H1 (cell line): ENCODE results near the gene ASAP2. TPM values are rescaled to one million over a fixed set of nuclear protein-coding genes. Genes with fewer than 3 reads are reported as not detected.

Source experiments
- CTCF ChIA-PET: fragments of 300-600 bp; sonication (Branson Sonifier 250); formaldehyde crosslinking; loops from one replicate; lab custom pipeline; 2021; ENCODE audit not compliant: partially characterized antibody; lab: Charles Lee
- POLR2A ChIA-PET: fragments of 300-600 bp; sonication (Branson Sonifier 250); formaldehyde crosslinking; loops from one replicate; lab custom pipeline; 2021; ENCODE audit warnings: inconsistent platforms; ENCODE audit not compliant: partially characterized antibody; lab: Charles Lee
- DNase-seq, 2 experiments: peaks; one replicate each; pipeline versions ENCODE4 v3.0.0 to v3.0.0-alpha.2; 2010 to 2022; ENCODE audit warnings: low spot score in 2 of 2, low read depth in 1 of 2, mixed read lengths in 1 of 2
- FAIRE-seq: peaks from 2 replicates; lab custom pipeline; 2011; peaks lifted over from hg19 to GRCh38; lab: Jason Lieb, UNC
- H2AFZ ChIP-seq: 2 replicates; pipeline ENCODE4 v1.8.1; 2012; ENCODE audit warnings: low read length, inconsistent platforms
- H2AK5ac ChIP-seq: 2 replicates; pipeline ENCODE4 v1.6.1; 2013; ENCODE audit warnings: low read depth, low read length
- H2BK120ac ChIP-seq: replicated peaks from 2 replicates; pipeline ENCODE3; 2013; ENCODE audit warnings: low read depth, low read length, inconsistent platforms
- H2BK12ac ChIP-seq: 2 replicates; pipeline ENCODE4 v1.6.1; 2013; ENCODE audit warnings: low read depth, low read length
- H2BK15ac ChIP-seq: 2 replicates; pipeline ENCODE4 v1.6.1; 2013; ENCODE audit warnings: low read length
- H2BK20ac ChIP-seq: 2 replicates; pipeline ENCODE4 v1.6.1; 2013; ENCODE audit warnings: low read length
- H2BK5ac ChIP-seq: 2 replicates; pipeline ENCODE4 v1.6.1; 2013; ENCODE audit warnings: low read depth, low read length
- H3K14ac ChIP-seq: 2 replicates; pipeline ENCODE4 v1.6.1; 2013; ENCODE audit warnings: inconsistent platforms; ENCODE audit not compliant: insufficient read length
- H3K18ac ChIP-seq: 2 replicates; pipeline ENCODE4 v1.6.1; 2013; ENCODE audit warnings: low read length; ENCODE audit errors: extremely low read depth
- H3K23ac ChIP-seq: 2 replicates; pipeline ENCODE4 v1.6.1; 2013; ENCODE audit warnings: inconsistent platforms; ENCODE audit not compliant: insufficient read length
- H3K23me2 ChIP-seq: 2 replicates; pipeline ENCODE4 v1.6.1; 2013; ENCODE audit warnings: low read depth, low read length
- H3K27ac ChIP-seq: 2 replicates; pipeline ENCODE4 v1.6.1; 2011; ENCODE audit warnings: low read depth, low read length, inconsistent platforms
- H3K27me3 ChIP-seq, 4 experiments: replicated peaks in 1 of 4; 1 replicate in 1 of 4; 2 replicates in 3 of 4; pipeline versions ENCODE4 v1.6.1 to v1.8.1; 2011 to 2013; ENCODE audit warnings: low read length in 3 of 4, mild to moderate bottlenecking in 3 of 4, inconsistent platforms in 2 of 4, mixed read lengths in 2 of 4, moderate library complexity in 1 of 4; ENCODE audit not compliant: control insufficient read depth in 3 of 4, insufficient read depth in 3 of 4; ENCODE audit errors: extremely low read depth in 1 of 4
- H3K36me3 ChIP-seq, 4 experiments: 2 replicates each; pipeline versions ENCODE4 v1.6.1 to v1.8.1; 2011 to 2013; ENCODE audit warnings: mild to moderate bottlenecking in 4 of 4, low read length in 3 of 4, moderate library complexity in 2 of 4, control low read depth in 1 of 4, inconsistent platforms in 1 of 4; ENCODE audit not compliant: insufficient read depth in 4 of 4, control insufficient read depth in 2 of 4
- H3K4ac ChIP-seq: replicated peaks from 2 replicates; pipeline ENCODE3; 2013; ENCODE audit warnings: low read length, low read depth, mixed read lengths, inconsistent platforms; ENCODE audit not compliant: insufficient read length
- H3K4me1 ChIP-seq, 4 experiments: replicated peaks in 1 of 4; 1 replicate in 1 of 4; 2 replicates in 3 of 4; pipeline versions ENCODE4 v1.6.1 to v1.8.1; 2011 to 2013; ENCODE audit warnings: low read length in 3 of 4, inconsistent platforms in 2 of 4, mixed read lengths in 1 of 4; ENCODE audit not compliant: insufficient read depth in 4 of 4, control insufficient read depth in 3 of 4
- H3K4me2 ChIP-seq, 2 experiments: 2 replicates each; pipeline versions ENCODE4 v1.6.1 to v1.8.1; 2011 to 2013; ENCODE audit warnings: low read depth in 2 of 2, low read length in 2 of 2, control low read depth in 1 of 2, inconsistent platforms in 1 of 2, mild to moderate bottlenecking in 1 of 2; ENCODE audit not compliant: insufficient read depth in 1 of 2
- H3K4me3 ChIP-seq, 4 experiments: fragments of 200-600, 300-600 bp in 1 of 4; sonication (generic), shearing (Covaris generic), sonication (Bioruptor Twin) in 1 of 4; 2 replicates each; pipeline versions ENCODE4 v1.5.1 to v1.8.1; 2011 to 2016; ENCODE audit warnings: low read length in 4 of 4, low read depth in 3 of 4, control low read depth in 2 of 4, inconsistent platforms in 2 of 4, mild to moderate bottlenecking in 2 of 4, mixed read lengths in 1 of 4, moderate library complexity in 1 of 4; ENCODE audit not compliant: insufficient read depth in 2 of 4; ENCODE audit errors: extremely low read depth in 1 of 4
- H3K56ac ChIP-seq: replicated peaks from 2 replicates; pipeline ENCODE3; 2013; ENCODE audit warnings: low read depth, mild to moderate bottlenecking, mixed read lengths, low read length, inconsistent platforms; ENCODE audit not compliant: insufficient read length
- H3K79me1 ChIP-seq: 2 replicates; pipeline ENCODE4 v1.6.1; 2013; ENCODE audit warnings: low read depth, low read length, control low read depth
- H3K79me2 ChIP-seq, 2 experiments: 2 replicates each; pipeline versions ENCODE4 v1.6.1 to v1.8.1; 2012 to 2013; ENCODE audit warnings: low read length in 2 of 2, mild to moderate bottlenecking in 2 of 2, inconsistent platforms in 1 of 2; ENCODE audit not compliant: insufficient read depth in 2 of 2, control insufficient read depth in 1 of 2
- H3K9ac ChIP-seq, 4 experiments: replicated peaks in 1 of 4; 1 replicate in 1 of 4; 2 replicates in 3 of 4; pipeline versions ENCODE4 v1.6.1 to v1.8.1; 2011 to 2013; ENCODE audit warnings: low read depth in 3 of 4, low read length in 3 of 4, control low read depth in 2 of 4, mild to moderate bottlenecking in 2 of 4, moderate library complexity in 2 of 4, inconsistent platforms in 1 of 4; ENCODE audit errors: extremely low read depth in 1 of 4
- H3K9me3 ChIP-seq, 2 experiments: 2 replicates each; pipeline versions ENCODE4 v1.6.1 to v1.8.1; 2012 to 2013; ENCODE audit warnings: mild to moderate bottlenecking in 2 of 2, moderate library complexity in 2 of 2, control low read depth in 1 of 2, inconsistent platforms in 1 of 2, low read depth in 1 of 2, low read length in 1 of 2, mixed read lengths in 1 of 2; ENCODE audit not compliant: insufficient read depth in 2 of 2
- H4K20me1 ChIP-seq, 2 experiments: replicated peaks in 1 of 2; 2 replicates each; pipeline versions ENCODE3 to v1.8.1; 2011 to 2013; ENCODE audit warnings: inconsistent platforms in 2 of 2, low read length in 2 of 2, mild to moderate bottlenecking in 1 of 2; ENCODE audit not compliant: insufficient read depth in 2 of 2, control insufficient read depth in 1 of 2
- H4K5ac ChIP-seq: 2 replicates; pipeline ENCODE4 v1.6.1; 2013; ENCODE audit warnings: low read length, low read depth, mixed read lengths, inconsistent platforms; ENCODE audit not compliant: insufficient read length
- H4K8ac ChIP-seq: 2 replicates; pipeline ENCODE4 v1.8.0; 2013; ENCODE audit warnings: mild to moderate bottlenecking, moderate library complexity, low read length, inconsistent platforms; ENCODE audit not compliant: insufficient read depth; ENCODE audit errors: extremely low read depth
- H4K91ac ChIP-seq: replicated peaks from 2 replicates; pipeline ENCODE3; 2013; ENCODE audit warnings: low read length, mixed read lengths, inconsistent platforms; ENCODE audit not compliant: insufficient read length
- CBX5 ChIP-seq: fragments of 300-800, 300-1000 bp; sonication (generic); IDR thresholded peaks from 2 replicates; pipeline ENCODE4 v1.7.1; 2016; ENCODE audit warnings: antibody characterized with exemption, low read length, low read depth
- GABPA ChIP-seq: IDR thresholded peaks from 2 replicates; pipeline ENCODE4 v1.6.1; 2011; ENCODE audit warnings: mild to moderate bottlenecking, low read length, moderate library complexity, borderline replicate concordance; ENCODE audit not compliant: insufficient read depth
- HDAC2 ChIP-seq, 2 experiments: fragments of 300-600 bp in 1 of 2; sonication (generic) in 1 of 2; IDR thresholded peaks; 2 replicates each; pipeline ENCODE4 v1.6.1; 2011 to 2012; ENCODE audit warnings: low read depth in 2 of 2, low read length in 2 of 2, mild to moderate bottlenecking in 2 of 2, moderate library complexity in 2 of 2, borderline replicate concordance in 1 of 2, inconsistent platforms in 1 of 2
- WGBS, 2 experiments: shearing (Covaris generic) in 1 of 2; methylation state at CpG; one replicate each; pipeline versions ENCODE4 v1.1.6 to v1.1.7; 2013 to 2015; ENCODE audit warnings: low lambda C conversion rate in 2 of 2, mixed read lengths in 2 of 2, inconsistent platforms in 1 of 2, low coverage in 1 of 2, missing lambda C conversion rate in 1 of 2; ENCODE audit not compliant: insufficient replicate concordance in 2 of 2, insufficient coverage in 1 of 2, insufficient read length in 1 of 2; ENCODE audit errors: extremely low coverage in 1 of 2, missing lambda C conversion rate in 1 of 2; 5-methylcytosine and 5-hydroxymethylcytosine counted together
- polyA plus RNA-seq, 7 experiments: library from polyadenylated mRNA; depleted of rRNA in 3 of 7; stranded (reverse) in 5 of 7; unstranded in 2 of 7; fragments of >200 nt in 5 of 7; fragments of 200-250 nt in 2 of 7; gene quantifications; 1 replicate in 5 of 7; 2 replicates in 1 of 7; 4 replicates in 1 of 7; pipeline versions ENCODE4 v1.2.1 to v1.2.3, GENCODE V29; 2011 to 2013; ENCODE audit warnings: missing spikeins in 2 of 7, mixed read lengths in 2 of 7
- total RNA-seq: library from RNA; stranded (reverse); fragmentation: NEBNext Ultra II Directional; extraction: Animal tissue kit (Norgen Biotek cat#: 25700); gene quantifications from 2 replicates; pipeline ENCODE4 v1.2.1, GENCODE V29; 2021

ASAP2 gene
- total and polyA plus RNA-seq, 2 of the 8 experiments (the other 6 are each of a cell fraction or from before 2014, with no cell fraction given), result 10.2 to 18.7 TPM

- H3K9ac ChIP-seq, result no peak overlapping the region
- no peak overlapping the region for H2AFZ ChIP-seq
- H2BK5ac ChIP-seq, result no peak overlapping the region
- TF ChIP-seq CBX5, result no peak
- 0 out of 4 replicates have a peak, but pooled peaks of 1 of the 2 experiments have one; percentile 74 for TF ChIP-seq HDAC2 (IDR thresholded peaks at IDR 0.05; ENCODE audit: borderline replicate concordance in 1 of 2, low read depth in 2 of 2, low read length in 2 of 2)
- no peak for TF ChIP-seq GABPA
- no peak overlapping the region for H3K56ac ChIP-seq
- no peak overlapping the region for H2BK15ac ChIP-seq
- no peak overlapping the region for H3K27ac ChIP-seq
- no peak overlapping the region for H2BK20ac ChIP-seq
- no peaks in the 10 kb centered on the region for H3K9me3 ChIP-seq
- H2AK5ac ChIP-seq, result no peak overlapping the region
- no peaks in the 10 kb centered on the region; a peak in 1 of 7 replicates for H3K27me3 ChIP-seq
- no peak overlapping the region for H3K14ac ChIP-seq
- H3K4ac ChIP-seq, result no peak overlapping the region
- peak overlapping the region in 1 of 4 experiments; percentile 24; a peak in 1 of 8 replicates for H3K4me3 ChIP-seq
- 22% methylated on average over 5 of the region's 5 CpGs; no CpG with 5 or more reads in 1 of the 2 experiments for WGBS, 2 experiments
- no peaks in the 10 kb centered on the region; the same call in 1 of the 2 replicates for H3K79me1 ChIP-seq
- H3K79me2 ChIP-seq, result no peaks in the 10 kb centered on the region
- DNase-seq, result no peak
- no peaks in the 10 kb centered on the region for H3K36me3 ChIP-seq
- H2BK120ac ChIP-seq, result no peak overlapping the region
- CTCF ChIA-PET, result interaction anchor here (0.6 to 2.7 kb wide), 8 partner anchors 8 to 79 kb away, joined by 3 to 9 read pairs (median 4); no protein-coding TSS in a partner anchor
- FAIRE-seq, result no peak
- no peak overlapping the region for H4K91ac ChIP-seq
- H3K23me2 ChIP-seq, result no peaks in the 10 kb centered on the region
- H3K18ac ChIP-seq, result no peak overlapping the region; the same call in 1 of the 2 replicates
- no peak overlapping the region for H4K5ac ChIP-seq
- H3K4me2 ChIP-seq, result peak overlapping the region; percentile 35 to 48; a peak in 3 of 4 replicates
- H2BK12ac ChIP-seq, result no peak overlapping the region; the same call in 1 of the 2 replicates
- POLR2A ChIA-PET, result no interaction called here
- H3K4me1 ChIP-seq, result peaks cover 2 to 21% (median 11%) of the 10 kb centered on the region in 4 experiments
- no peak overlapping the region for H4K8ac ChIP-seq
- no peak overlapping the region for H3K23ac ChIP-seq
- H4K20me1 ChIP-seq, result no peaks in the 10 kb centered on the region
Observed at GRCh38 chr2:9288681-9289338, 82.2 kb downstream of the ASAP2 start.
